ENCODE results near the gene ARMC2.
"Not testable (repeated sequence)": the region's sequence is repeated elsewhere in the genome, so short reads cannot be mapped to it uniquely, and the experiment has no call there.

ARMC2 gene

DNA sequence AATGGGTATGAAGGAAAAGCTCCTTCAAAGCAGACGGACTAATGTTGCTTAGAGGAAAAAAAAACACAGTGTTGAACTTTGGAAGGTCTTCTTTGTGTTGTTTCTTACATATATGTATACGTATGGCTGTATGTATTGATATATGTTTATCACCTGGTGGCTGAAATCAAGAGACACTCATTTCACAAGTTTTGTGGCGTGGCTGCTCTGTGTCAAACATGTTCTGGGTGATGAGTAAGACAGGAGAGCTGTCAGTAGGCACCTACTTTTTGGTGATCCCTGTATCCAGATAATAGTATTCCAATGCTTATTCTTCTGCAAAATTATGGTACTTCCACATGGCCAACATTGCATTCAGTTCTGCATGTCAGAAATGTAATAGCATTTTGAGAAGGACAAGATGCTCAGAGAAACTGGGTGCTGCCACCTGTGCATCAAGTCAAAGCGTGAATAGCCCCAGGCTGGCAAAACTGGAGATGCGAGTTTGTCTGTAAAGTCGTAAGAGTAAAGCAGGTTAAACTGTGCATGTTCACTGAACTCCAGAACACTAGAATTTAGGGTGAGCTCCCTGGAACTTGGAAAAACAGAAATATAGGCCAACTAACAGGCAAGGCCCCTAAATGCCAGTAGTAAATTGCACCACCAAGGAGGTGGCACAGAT is 67.9 kb downstream of the ARMC2 start:
- no peak for DNase-seq (ENCODE audit: low read depth)

DNA sequence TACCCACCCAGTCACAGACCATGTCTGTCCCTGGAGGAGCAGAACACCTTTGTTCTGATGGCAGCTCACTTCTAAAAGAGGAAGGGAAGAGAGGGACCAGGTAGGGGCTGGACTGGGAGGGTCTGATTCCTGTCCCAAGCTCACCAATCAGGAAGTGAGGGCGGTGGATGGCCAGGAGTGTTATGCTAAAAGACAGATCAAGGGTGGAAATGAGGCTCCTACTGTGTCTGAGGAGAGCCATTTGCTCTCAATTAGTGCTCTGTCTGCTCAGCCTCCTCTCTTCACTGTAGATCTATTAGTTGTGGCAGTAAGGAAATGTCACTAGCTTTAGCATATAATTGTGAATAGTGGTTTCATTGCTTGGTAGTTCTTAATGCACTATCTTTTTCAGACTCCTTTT is 72.5 kb downstream of the ARMC2 start:
- DNase-seq (ENCODE audit: low read depth), result no peak

DNA sequence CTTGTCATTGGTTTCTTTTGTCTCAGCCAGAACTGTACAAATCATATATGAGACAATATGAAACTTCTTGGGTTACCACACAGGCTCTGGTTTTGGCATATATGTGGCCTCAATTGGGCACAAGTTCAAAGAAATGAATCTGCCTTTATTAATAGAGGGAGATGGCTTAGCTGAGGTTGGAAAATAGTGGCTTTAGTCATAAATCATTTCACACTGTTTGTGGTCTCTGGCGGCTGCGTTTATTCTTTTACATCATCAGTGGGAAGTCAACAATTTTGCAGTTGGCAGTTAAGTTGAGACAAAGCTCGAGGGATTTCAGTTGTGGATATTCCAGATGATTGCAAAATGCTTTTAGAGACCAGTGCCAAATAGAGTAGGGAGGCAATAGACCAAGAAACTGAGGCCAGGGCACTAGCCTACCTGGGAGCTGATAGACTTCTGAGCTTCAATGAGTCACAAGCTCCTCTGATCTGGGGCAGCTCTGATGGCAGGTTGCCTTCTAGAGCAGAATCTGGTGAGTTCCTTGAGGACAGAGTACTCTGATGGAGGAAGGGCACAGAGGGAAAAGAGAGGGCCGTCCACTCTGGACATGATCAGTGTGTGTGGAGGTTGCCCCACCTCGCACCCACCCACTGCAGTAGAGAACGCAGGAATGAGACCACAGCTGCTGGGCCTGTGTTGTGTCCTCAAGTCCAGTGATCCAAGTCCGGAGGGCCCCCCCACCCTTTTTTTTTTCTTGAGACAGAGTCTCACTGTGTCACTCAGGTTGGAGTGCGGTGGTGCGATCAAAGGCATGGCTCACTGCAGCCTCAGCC is 73.5 kb downstream of the ARMC2 start:
- DNase-seq (ENCODE audit: low read depth), result peak; percentile 93

DNA sequence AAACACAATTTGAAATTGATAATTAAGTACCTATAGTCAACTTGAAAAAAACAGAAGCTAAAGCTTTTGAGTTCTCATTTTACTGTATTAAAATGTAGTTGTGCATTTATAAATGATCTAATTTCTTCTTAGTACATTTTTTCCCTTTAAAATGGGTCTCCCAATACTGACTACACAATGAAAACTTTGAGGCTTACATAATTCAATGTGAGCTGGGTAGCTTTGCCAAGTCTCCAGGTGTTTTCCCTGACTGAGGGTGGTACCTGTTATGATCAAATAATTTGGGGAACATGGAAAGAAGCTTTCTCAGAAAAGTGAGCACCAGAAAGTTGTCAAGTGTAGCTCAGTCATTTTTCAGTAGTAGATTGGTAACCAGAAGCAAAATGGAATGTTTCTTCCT is 74.3 kb downstream of the ARMC2 start:
- no peak for DNase-seq (ENCODE audit: low read depth)

DNA sequence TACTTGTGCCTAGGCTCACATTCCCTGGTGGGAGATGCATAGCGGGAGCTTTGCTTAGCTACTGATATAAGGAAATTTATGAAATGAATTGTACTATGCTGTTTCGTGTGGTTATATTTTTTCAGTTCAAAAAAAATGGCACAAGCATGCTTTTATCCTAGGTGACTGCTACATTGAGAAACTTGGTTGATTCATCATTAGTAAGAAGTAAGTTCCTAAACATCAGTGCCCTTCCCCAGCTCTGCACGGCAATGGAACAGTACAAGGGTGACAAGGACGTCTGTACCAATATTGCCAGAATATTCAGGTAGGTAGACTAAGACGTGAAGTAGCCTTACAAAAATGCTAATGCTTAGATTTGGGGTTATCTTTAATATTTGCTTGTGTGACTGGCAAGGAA is 79.7 kb downstream of the ARMC2 start:
- no peak for DNase-seq (ENCODE audit: low read depth)

DNA sequence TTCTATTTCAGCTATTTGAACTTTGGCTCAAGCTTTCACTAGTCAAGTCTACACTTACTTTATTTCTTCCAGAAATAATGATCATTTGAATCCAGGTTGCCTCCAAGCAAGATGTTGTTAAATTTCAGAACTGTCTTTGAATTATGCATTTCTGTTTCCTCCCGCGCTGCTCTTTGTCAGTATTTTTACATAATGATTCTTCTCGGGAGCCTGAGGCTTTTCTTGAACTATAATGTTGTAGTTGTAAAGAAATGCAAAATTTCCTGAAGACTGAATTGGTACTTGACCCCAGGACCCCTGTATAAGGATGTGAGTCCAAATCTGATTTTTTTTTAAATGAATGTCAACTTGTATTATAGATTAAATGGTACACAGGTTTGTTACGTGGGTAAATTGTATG is 80.4 kb downstream of the ARMC2 start:
- DNase-seq (ENCODE audit: low read depth), result no peak

DNA sequence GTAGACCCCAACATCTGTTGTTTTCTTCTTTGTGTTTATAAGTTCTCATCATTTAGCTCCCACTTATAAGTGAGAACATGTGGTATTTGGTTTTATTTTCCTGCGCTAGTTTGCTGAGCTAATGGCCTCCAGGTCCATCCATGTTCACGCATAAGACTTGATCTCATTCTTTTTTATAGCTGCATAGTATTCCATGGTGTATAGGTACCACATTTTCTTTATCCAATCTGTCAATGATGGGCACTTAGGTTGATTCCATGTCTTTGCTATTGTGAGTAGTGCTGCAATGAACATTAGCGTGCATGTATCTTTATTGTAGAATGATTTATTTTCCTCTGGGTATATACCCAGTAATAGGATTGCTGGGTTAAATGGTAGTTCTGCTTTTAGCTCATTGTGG is 82.9 kb downstream of the ARMC2 start:
- not testable (repeated sequence) for DNase-seq (ENCODE audit: low read depth)

DNA sequence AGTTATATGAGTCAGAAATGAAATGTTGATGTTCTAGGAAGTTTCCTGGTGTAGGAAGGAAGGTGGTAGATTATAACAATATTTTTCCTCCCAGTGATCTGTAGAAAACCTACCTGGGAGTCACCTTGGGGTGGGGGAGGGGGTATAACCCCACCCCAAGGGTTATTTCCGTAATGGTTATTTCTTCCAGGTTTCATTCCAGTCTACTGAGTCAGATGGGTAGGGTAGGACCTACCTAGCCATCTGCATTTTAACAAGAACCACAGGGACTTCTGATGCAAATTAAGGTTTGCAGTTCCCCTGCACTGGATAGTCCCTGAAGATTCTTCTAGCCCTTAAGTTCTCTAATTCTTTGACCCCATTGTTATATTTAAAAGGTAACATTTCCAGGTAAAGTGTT is 88.9 kb downstream of the ARMC2 start:
- no peak for DNase-seq (ENCODE audit: low read depth)

DNA sequence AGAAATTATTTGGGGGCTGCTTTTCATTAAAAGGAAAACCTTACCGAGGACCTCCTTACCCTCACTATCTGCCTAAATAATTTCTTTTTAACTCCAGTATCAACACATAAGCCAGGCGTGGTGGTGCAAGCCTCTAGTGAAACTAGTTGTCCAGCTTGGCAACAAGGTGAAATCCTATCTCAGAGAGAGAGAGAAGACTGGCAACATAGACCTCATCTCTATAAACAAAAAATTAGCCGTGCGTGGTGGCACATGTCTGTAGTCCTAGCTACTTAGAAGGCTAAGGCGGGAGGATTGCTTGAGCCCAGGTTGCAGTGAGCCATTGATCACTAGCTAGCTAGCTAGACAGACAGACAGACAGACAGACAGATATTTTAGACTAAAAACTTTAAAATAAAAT is 92.5 kb downstream of the ARMC2 start:
- DNase-seq (ENCODE audit: low read depth), result no peak

DNA sequence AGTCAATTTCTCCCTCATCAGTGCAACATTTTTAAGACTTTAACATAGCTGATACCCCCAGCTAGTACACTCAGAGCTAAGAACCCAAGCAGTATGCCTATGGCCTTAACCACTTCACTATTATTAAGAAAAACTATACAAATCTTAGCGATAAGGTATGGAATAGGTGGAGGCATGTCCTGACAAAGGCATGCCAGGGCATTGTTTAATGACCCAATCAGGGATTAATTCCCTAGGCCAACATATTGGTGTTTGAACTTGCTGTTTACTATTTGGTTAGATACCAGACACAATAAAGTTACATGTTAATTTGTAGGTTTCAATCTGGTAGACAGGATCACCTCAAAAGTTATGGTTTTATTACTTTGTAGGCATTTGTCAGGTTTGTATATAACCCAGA is 93.1 kb downstream of the ARMC2 start:
- DNase-seq (ENCODE audit: low read depth), result no peak

DNA sequence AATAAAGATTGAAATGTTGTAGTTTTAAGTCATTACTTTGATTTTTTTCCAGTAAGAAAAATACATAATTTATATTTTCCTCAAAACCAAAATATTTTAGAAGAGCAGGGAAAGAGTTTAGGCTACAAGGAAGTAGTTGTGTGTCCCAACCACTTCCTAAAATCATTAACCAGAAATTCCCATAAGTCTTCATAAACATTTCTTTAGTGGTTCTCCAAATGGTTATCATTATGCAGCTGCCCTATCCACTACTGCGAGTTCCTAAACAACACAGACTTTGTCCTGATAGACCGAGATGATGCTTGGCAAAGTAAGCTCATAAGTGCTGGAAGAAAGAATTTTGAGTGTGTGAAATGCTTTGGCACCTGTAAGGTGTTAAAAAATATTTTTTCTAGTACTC is 93.6 kb downstream of the ARMC2 start:
- no peak for DNase-seq (ENCODE audit: low read depth)

DNA sequence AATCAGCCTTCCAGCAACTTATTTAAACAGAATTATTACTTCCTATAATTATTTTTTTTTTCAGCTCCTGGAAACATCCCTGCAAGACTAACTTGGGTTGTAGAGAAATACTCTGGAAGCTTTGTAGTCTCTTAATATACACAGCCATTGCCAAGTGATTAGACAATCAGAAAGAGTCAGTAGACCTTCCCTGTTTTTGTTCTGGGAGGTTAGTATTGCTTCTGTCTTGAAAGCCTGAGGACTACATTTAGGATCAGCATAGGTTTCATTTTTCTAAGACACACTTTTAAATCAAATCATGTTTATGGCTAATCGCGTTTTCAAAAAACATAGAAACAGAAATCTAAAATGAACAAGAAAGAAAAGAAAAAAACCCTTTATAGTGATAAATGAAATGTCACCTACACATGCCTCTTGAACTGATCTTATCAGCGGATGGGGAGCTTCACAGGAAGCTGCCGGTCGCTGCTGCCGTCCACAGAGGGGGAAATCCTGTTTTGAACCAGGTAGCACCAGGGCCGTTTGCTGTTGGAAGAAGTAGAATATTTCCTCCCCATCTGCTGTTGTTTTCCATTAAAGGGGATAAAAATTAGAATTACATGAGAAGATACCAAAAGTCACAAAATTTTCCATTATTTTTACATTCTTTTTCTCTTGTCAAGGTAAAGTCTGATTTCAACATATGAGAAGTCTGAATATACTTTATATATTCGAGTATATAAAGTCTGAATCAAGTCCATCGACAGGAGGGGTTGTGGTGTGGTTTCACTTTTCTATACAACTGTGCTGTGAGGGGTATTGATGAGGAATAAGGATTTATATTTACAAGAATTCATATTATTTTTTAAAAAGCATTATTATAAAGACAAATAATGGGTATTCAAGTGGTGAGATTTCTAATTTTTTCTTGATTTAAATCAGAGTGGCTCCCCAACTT is 94.6 kb downstream of the ARMC2 start:
- no peak for DNase-seq (ENCODE audit: low read depth)

DNA sequence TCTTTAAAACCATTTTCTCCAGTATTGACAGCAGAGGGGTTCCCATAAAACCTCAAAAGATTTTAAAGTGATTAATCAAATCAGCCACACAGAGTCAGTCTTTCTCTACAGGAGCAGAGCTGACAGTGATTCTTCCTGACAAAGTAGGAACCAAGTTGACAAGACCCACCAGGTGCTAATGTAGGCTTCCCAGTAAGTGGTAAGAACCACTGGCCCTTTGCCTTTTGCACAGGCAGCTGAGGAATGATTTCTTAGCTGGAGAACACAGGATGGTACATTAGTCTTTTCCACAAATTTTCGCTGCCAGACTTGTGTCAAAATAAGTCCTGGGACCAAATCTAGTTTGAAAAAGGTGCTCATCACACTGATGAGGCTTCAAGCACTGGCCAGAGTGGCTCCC is 95.8 kb downstream of the ARMC2 start:
- DNase-seq (ENCODE audit: low read depth), result no peak

DNA sequence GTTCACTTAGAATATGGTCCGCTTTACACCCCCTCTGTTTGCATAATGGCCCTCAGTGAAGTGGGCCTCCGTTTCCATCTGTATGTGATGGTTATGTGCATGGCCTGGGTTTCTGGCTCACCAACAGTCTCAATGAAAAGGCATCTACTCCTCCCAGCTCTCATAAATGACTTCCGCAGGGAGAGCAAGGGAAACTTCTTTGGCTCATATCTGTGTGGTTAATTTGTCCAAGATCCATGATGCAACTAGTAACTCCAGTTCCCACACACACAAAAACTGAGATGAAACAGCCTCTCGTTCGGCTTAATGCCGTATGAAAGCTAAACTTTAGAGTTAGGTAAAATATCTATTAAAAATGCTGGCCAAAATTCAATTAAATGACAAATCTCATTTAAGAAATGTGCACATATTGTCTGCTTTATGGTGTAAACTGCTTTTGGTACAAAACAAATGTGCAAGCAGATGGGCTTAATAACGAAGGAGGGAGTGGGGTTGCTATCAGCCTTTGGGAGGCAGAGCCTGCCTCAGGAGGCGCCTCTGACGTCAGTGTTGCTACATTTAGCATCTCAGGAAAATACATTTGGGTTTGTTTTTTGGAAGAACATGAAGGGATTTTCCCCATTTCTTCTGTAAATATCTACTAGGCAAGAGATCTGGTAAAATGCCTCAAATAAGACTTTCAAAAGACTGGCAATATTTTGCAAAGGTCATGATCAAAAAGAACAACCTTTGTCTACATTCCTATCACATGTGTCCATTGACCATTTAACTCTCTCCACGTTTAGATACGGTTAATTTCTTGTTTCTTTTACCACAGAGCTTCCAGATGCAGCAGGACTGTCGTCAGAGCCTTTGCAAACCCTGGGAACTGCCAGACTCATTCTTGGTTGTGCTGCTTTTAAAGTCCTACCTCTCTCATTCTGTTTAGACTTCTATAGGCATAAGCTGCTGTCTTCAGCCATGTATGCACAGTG is 96.8 kb downstream of the ARMC2 start:
- DNase-seq (ENCODE audit: low read depth), result peak; percentile 96

DNA sequence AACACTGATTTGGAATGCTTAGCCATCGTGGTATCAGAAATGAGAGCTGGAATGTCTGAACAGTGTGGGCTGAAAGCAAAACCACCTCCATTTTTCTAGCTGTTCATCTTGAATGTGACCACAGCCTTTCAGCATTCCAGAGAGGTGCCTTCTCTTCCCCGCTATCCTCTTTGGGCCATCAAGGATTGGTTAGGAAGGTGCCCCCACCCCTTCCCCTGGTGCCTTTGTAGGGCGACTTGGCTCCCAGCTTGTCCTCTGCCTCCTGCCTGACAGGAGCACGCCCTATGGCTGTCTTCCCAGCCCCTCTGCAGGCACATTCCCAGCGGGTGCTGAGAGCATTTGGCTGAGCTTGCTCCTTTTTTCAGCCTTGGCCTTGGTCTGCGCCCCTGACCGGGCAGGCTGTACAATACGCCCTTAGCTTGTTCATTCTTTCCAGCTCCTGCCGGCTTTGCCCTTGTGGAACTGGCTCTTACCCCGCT is 97.5 kb downstream of the ARMC2 start:
- DNase-seq (ENCODE audit: low read depth), result peak; percentile 80

DNA sequence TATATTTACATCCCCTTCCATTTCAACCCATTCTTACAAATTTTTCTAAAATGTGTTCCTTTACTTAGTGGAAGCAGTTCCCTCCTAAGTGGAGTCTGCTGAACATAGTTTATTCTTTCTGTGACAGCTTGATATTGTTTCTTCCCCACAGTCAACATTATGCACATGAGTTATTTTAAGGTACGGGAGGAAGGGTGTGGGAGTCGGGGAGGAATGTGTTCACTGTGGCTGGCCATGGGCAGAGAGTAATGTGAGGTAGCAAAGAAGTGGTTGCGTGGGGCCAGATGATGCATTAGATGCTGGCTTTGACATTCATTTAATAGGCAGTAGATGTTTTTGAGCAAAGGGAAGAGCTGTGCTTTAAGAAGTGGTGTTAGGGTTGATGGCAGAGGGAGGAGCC is 98.5 kb downstream of the ARMC2 start:
- no peak for DNase-seq (ENCODE audit: low read depth)

DNA sequence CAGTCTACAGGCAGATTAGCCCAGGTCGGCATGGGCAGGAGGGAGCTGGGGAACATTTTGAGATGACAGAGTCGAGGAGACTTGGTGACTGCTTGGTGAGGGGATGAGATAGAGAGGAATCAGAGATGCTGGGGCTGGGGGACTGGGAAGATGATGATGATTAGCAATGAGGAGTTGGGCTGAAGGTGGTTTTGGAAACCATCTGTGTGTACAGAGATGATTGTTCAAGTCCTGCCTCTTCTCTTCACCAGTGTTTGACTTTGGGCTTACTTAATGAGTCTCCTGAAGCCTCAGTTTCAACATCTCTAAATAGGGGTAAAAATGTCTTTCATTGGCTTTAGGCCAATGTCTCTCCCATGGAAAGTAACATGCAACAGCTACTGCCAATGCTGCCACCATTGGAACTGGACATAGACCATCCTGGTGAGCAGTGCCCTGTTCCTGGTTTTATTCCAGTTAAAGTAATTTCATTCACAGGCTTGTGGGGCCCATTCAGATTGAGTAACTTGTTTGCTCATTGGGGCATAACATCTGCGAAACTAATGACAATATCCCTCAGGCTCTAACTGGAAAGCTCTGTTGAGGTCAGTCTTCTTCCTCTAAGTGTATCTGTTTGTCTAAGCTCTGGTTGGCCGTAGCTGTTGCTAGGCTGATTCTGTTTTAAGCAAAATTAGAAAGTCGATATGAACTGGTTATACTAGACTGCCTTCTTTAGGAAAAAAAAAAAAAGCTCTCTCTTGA is 99.1 kb downstream of the ARMC2 start:
- peak; percentile 96 for DNase-seq (ENCODE audit: low read depth)

DNA sequence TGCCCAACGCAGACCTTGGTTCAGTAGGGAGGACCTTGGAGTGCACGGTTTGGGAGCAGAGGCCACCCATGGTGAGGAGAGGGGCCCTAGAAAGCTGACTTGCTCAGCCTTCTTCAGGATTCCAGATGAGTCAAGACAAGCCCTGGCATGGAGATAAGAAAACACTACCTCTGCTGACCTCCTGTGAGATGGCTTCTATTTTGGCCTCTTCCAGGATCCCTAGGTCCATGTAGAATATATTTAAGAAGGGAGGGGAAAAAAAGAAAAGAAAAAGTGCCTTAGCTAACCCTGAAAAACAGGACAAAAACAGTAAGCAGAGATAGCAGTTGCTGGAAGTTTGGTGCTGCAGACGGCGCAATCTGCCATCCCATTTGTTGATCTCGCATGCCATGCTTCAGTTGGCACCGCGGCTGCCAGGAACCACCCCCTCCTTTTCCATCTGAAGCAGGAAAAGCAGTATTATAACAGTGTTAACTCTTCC is 100.0 kb downstream of the ARMC2 start:
- DNase-seq (ENCODE audit: low read depth), result no peak

DNA sequence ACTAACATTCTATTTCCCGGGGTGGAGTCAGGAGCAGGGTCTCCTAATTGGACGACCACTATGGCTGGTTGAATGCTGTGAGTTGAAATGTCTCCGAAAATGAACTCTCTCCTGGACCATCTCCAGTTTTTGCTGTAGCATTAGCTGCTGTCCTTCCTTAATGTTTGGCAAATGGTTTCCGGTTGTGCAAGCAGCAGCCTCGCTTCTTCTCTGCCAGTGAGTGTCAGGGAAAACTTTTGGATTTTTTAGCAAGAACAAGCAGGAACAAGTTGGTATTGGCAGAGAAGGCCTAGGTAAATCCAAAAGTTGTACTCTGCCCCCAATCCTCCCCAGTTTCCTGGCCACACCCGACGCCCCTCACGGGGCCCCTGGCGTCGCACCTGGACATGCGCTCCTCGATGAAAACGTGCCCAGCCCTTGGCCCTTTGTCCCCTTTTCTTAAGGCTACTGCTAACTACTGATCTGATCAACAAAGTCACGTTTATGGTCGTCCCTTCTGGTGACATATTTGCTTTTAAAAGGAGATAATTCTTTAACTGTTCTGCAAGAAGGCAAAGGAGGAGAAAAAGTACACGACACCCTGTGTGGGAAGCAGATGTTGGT is 103.2 kb downstream of the ARMC2 start:
- DNase-seq (ENCODE audit: low read depth), result no peak
